ENCODE data around the gene GNA12.

GNA12 gene

DNA sequence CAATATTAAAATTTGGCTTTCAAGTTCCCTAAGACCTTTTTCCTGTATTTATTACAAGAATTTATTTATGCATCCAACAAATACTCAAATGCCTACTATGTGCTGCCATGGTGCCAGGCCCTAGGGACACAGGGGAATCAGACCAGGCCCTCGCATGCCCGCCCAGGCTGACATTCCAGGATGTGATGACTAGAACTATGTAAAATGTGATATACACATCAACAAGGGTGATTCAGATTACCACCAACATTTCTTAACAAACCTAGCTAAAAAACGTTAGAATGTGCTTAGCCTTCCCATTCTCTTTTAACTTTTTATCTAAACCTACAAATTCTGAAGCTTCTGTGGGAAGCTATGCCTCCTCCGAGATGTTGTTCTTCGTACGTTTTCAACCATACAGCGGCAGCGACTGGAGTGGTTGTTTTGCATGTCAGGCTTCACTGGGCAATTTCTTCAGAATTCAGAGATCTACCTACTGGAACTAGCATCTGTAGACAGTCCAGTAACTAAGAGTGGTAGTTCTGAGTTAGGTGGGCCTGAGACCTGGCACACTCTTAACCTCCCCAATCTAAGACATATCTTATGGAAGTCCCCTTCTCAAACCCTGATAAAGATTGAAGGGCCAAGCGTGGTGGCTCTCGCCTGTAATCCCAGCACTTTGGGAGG lies 22.1 kb downstream of the GNA12 start:
- Histone ChIP-seq H2AFZ (ENCODE audit: low read length) (no peak overlapping the region), H2BK12ac (ENCODE audit: low read length) (no peak overlapping the region), H3K18ac (ENCODE audit: low read length) (no peak overlapping the region), H3K79me1 (ENCODE audit: low read depth, low read length) (peaks cover 6% of the 10 kb centered on the region), H3K4me3 (ENCODE audit: low read length in 2 of 2) (no peak overlapping the region), H2BK5ac (ENCODE audit: low read length) (no peak overlapping the region), H3K9ac (ENCODE audit: low read depth, low read length, poor library complexity) (no peak overlapping the region), H3K36me3 (replicated peaks in 1 of 2; ENCODE audit: control insufficient read depth in 2 of 2, insufficient read depth in 2 of 2, low read length in 2 of 2) (peaks cover 0 to 11% of the 10 kb centered on the region in 2 donors), H3K23ac (ENCODE audit: low read depth, low read length, poor library complexity) (no peak overlapping the region), H3K4me2 (ENCODE audit: insufficient read depth, low read length, poor library complexity, severe bottlenecking) (no peak overlapping the region), H2BK120ac (ENCODE audit: low read depth, low read length) (no peak overlapping the region), H2AK5ac (ENCODE audit: low read depth, low read length) (no peak overlapping the region), H4K8ac (ENCODE audit: low read depth, low read length) (no peak overlapping the region), H4K91ac (ENCODE audit: low read depth, low read length, poor library complexity) (no peak overlapping the region), H3K27me3 (ENCODE audit: control insufficient read depth in 3 of 3, insufficient read depth in 3 of 3, low read depth in 1 of 3, low read length in 3 of 3) (no peaks in the 10 kb centered on the region), H2BK15ac (ENCODE audit: low read length) (no peak overlapping the region), H3K27ac (replicated peaks; ENCODE audit: low read length) (no peak overlapping the region), H3K4me1 (ENCODE audit: control insufficient read depth in 2 of 2, insufficient read depth in 1 of 2, low read depth in 1 of 2, low read length in 2 of 2) (peaks cover 21 to 33% of the 10 kb centered on the region in 2 donors), H3K9me3 (replicated peaks in 1 of 2; ENCODE audit: control insufficient read depth in 2 of 2, insufficient read depth in 1 of 2, low read depth in 1 of 2, low read length in 2 of 2) (peaks cover 0 to 8% of the 10 kb centered on the region in 2 donors), H3K4ac (ENCODE audit: low read length) (no peak overlapping the region), H3K14ac (ENCODE audit: low read length) (no peak overlapping the region)
- DNase-seq (ENCODE audit: low spot score) = no peak
- WGBS, 2 donors (ENCODE audit: extremely low coverage in 2 of 2, insufficient read length in 2 of 2, insufficient replicate concordance in 1 of 2) = no CpG with 5 or more reads among the region's 10 CpGs

DNA sequence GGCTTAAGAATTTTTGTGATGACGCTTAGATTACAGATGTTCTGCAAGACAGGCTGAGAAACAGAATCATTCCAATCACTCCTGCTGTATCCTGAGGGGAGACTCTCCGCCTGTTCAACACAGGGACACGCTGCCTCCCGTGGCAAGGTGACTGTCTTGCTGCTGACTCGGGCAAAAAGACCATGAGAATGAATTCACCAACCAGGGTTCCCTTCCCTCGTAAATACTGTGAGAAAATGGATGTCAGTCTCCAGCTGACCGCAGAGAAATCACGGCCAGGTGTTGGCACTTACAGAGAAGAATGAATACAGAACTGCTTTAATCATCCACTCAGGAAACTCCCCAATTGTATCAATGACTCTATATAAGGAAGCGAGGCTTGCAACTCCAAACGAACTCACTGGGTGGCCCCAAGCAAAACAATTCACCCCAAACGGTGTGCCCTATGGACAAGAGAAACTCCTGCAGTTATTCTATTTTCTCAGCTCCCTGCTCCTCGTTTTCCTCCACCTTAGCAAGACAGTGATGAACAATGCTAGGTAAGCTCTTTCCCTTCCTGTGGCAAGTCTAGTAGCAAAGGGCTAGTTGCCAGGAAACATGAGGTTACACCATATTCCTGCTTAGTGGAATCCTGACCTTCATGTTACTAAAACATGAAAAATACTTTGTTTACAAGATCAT lies 22.8 kb downstream of the GNA12 start:
- Histone ChIP-seq H3K27me3 (ENCODE audit: control insufficient read depth in 3 of 3, insufficient read depth in 3 of 3, low read depth in 1 of 3, low read length in 3 of 3) (no peaks in the 10 kb centered on the region), H3K14ac (ENCODE audit: low read length) (no peak overlapping the region), H3K4me2 (ENCODE audit: insufficient read depth, low read length, poor library complexity, severe bottlenecking) (no peak overlapping the region), H2AFZ (ENCODE audit: low read length) (no peak overlapping the region), H2BK120ac (ENCODE audit: low read depth, low read length) (no peak overlapping the region), H3K4me3 (ENCODE audit: low read length in 2 of 2) (no peak overlapping the region), H2BK5ac (ENCODE audit: low read length) (no peak overlapping the region), H3K79me1 (ENCODE audit: low read depth, low read length) (peaks cover 6% of the 10 kb centered on the region), H2BK15ac (ENCODE audit: low read length) (no peak overlapping the region), H3K4me1 (ENCODE audit: control insufficient read depth in 2 of 2, insufficient read depth in 1 of 2, low read depth in 1 of 2, low read length in 2 of 2) (peaks cover 21 to 33% of the 10 kb centered on the region in 2 donors), H4K8ac (ENCODE audit: low read depth, low read length) (no peak overlapping the region), H3K9me3 (replicated peaks in 1 of 2; ENCODE audit: control insufficient read depth in 2 of 2, insufficient read depth in 1 of 2, low read depth in 1 of 2, low read length in 2 of 2) (peaks cover 0 to 3% of the 10 kb centered on the region in 2 donors), H4K91ac (ENCODE audit: low read depth, low read length, poor library complexity) (no peak overlapping the region), H3K4ac (ENCODE audit: low read length) (no peak overlapping the region), H3K27ac (replicated peaks; ENCODE audit: low read length) (no peak overlapping the region), H3K23ac (ENCODE audit: low read depth, low read length, poor library complexity) (no peak overlapping the region), H2AK5ac (ENCODE audit: low read depth, low read length) (no peak overlapping the region), H3K36me3 (replicated peaks in 1 of 2; ENCODE audit: control insufficient read depth in 2 of 2, insufficient read depth in 2 of 2, low read length in 2 of 2) (peaks cover 0 to 5% of the 10 kb centered on the region in 2 donors), H3K9ac (ENCODE audit: low read depth, low read length, poor library complexity) (no peak overlapping the region), H3K18ac (ENCODE audit: low read length) (no peak overlapping the region), H2BK12ac (ENCODE audit: low read length) (no peak overlapping the region)
- no peak for DNase-seq (ENCODE audit: low spot score)
- no CpG with 5 or more reads among the region's 12 CpGs for WGBS, 2 donors (ENCODE audit: extremely low coverage in 2 of 2, insufficient read length in 2 of 2, insufficient replicate concordance in 1 of 2)

DNA sequence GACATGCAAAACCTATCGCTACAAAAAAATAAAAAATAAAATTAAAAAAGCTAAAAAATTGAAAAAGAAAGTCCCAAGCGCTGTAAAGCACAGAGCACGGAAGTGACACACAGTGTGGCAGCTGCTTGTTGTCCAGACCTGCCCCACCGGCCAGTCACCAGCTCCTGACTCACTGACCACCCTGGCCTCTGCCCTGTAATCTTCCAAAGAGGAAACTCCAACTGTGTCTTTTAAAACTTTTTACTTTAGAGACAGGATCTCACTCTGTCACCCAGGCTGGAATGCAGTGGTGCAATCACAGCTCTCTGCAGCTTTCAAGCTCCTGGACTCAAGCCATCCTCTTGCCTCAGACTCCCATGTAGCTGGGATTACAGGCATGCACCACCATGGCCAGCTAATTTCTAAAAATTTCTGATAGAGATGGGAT lies 23.6 kb downstream of the GNA12 start:
- H3K14ac ChIP-seq (ENCODE audit: low read length) = no peak overlapping the region
- H3K9ac ChIP-seq (ENCODE audit: low read depth, low read length, poor library complexity) = no peak overlapping the region
- no peak overlapping the region for H4K91ac ChIP-seq (ENCODE audit: low read depth, low read length, poor library complexity)
- no peak overlapping the region for H3K18ac ChIP-seq (ENCODE audit: low read length)
- H3K27me3 ChIP-seq (ENCODE audit: control insufficient read depth in 3 of 3, insufficient read depth in 3 of 3, low read depth in 1 of 3, low read length in 3 of 3) = no peaks in the 10 kb centered on the region
- H3K4ac ChIP-seq (ENCODE audit: low read length) = no peak overlapping the region
- no peak for DNase-seq (ENCODE audit: low spot score)
- no CpG with 5 or more reads among the region's 4 CpGs for WGBS, 2 donors (ENCODE audit: extremely low coverage in 2 of 2, insufficient read length in 2 of 2, insufficient replicate concordance in 1 of 2)
- H3K9me3 ChIP-seq (replicated peaks in 1 of 2; ENCODE audit: control insufficient read depth in 2 of 2, insufficient read depth in 1 of 2, low read depth in 1 of 2, low read length in 2 of 2) = peaks cover 0 to 5% of the 10 kb centered on the region in 2 donors
- no peak overlapping the region for H2BK5ac ChIP-seq (ENCODE audit: low read length)
- no peak overlapping the region for H2BK15ac ChIP-seq (ENCODE audit: low read length)
- H3K36me3 ChIP-seq (replicated peaks in 1 of 2; ENCODE audit: control insufficient read depth in 2 of 2, insufficient read depth in 2 of 2, low read length in 2 of 2) = peaks cover 0 to 4% of the 10 kb centered on the region in 2 donors
- H3K27ac ChIP-seq (replicated peaks; ENCODE audit: low read length) = no peak overlapping the region
- H3K23ac ChIP-seq (ENCODE audit: low read depth, low read length, poor library complexity) = no peak overlapping the region
- H4K8ac ChIP-seq (ENCODE audit: low read depth, low read length) = no peak overlapping the region
- H2BK120ac ChIP-seq (ENCODE audit: low read depth, low read length) = no peak overlapping the region
- H2AK5ac ChIP-seq (ENCODE audit: low read depth, low read length) = no peak overlapping the region
- H3K79me1 ChIP-seq (ENCODE audit: low read depth, low read length) = peaks cover 6% of the 10 kb centered on the region
- H3K4me3 ChIP-seq (ENCODE audit: low read length in 2 of 2) = no peak overlapping the region
- peaks cover 21 to 33% of the 10 kb centered on the region in 2 donors for H3K4me1 ChIP-seq (ENCODE audit: control insufficient read depth in 2 of 2, insufficient read depth in 1 of 2, low read depth in 1 of 2, low read length in 2 of 2)
- H2BK12ac ChIP-seq (ENCODE audit: low read length) = no peak overlapping the region
- H3K4me2 ChIP-seq (ENCODE audit: insufficient read depth, low read length, poor library complexity, severe bottlenecking) = no peak overlapping the region
- no peak overlapping the region for H2AFZ ChIP-seq (ENCODE audit: low read length)

DNA sequence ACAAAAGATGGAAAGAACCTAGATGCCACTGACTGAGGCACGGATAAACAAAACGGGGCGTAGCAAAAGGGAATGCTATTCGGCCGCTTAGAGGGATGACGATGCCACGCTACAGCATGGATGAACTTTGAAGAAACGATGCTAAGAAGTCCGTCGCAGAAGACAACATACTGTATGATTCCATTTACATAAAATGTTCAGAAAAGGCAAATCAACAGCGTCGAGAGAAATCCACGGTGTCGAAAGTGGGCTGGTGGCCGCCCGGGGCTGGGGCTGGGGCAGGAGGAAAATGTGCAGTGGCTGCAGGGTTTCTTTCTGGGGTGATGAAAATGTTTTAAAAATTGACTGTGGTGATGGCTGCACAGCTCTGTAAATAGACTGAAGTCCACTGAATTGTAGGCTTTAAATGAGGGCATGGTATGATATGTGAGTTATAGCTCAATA lies 24.1 kb downstream of the GNA12 start:
- H2AFZ ChIP-seq (ENCODE audit: low read length) = no peak overlapping the region
- H3K4me3 ChIP-seq (ENCODE audit: low read length in 2 of 2) = no peak overlapping the region
- WGBS, 2 donors (ENCODE audit: extremely low coverage in 2 of 2, insufficient read length in 2 of 2, insufficient replicate concordance in 1 of 2) = no CpG with 5 or more reads among the region's 16 CpGs
- no peak overlapping the region for H3K23ac ChIP-seq (ENCODE audit: low read depth, low read length, poor library complexity)
- H3K4me2 ChIP-seq (ENCODE audit: insufficient read depth, low read length, poor library complexity, severe bottlenecking) = no peak overlapping the region
- H3K9ac ChIP-seq (ENCODE audit: low read depth, low read length, poor library complexity) = no peak overlapping the region
- H4K91ac ChIP-seq (ENCODE audit: low read depth, low read length, poor library complexity) = no peak overlapping the region
- H3K4me1 ChIP-seq (ENCODE audit: control insufficient read depth in 2 of 2, insufficient read depth in 1 of 2, low read depth in 1 of 2, low read length in 2 of 2) = peaks cover 18 to 33% of the 10 kb centered on the region in 2 donors
- no peak overlapping the region for H3K14ac ChIP-seq (ENCODE audit: low read length)
- no peak overlapping the region for H2AK5ac ChIP-seq (ENCODE audit: low read depth, low read length)
- H3K9me3 ChIP-seq (replicated peaks in 1 of 2; ENCODE audit: control insufficient read depth in 2 of 2, insufficient read depth in 1 of 2, low read depth in 1 of 2, low read length in 2 of 2) = peaks cover under 1 to 10% of the 10 kb centered on the region in 2 donors
- no peak overlapping the region for H3K18ac ChIP-seq (ENCODE audit: low read length)
- H3K4ac ChIP-seq (ENCODE audit: low read length) = no peak overlapping the region
- H2BK120ac ChIP-seq (ENCODE audit: low read depth, low read length) = no peak overlapping the region
- peaks cover 0 to 4% of the 10 kb centered on the region in 2 donors for H3K36me3 ChIP-seq (replicated peaks in 1 of 2; ENCODE audit: control insufficient read depth in 2 of 2, insufficient read depth in 2 of 2, low read length in 2 of 2)
- DNase-seq (ENCODE audit: low spot score) = no peak
- H3K27me3 ChIP-seq (ENCODE audit: control insufficient read depth in 3 of 3, insufficient read depth in 3 of 3, low read depth in 1 of 3, low read length in 3 of 3) = no peaks in the 10 kb centered on the region
- no peak overlapping the region for H2BK15ac ChIP-seq (ENCODE audit: low read length)
- H2BK5ac ChIP-seq (ENCODE audit: low read length) = no peak overlapping the region
- no peak overlapping the region for H3K27ac ChIP-seq (replicated peaks; ENCODE audit: low read length)
- peaks cover 9% of the 10 kb centered on the region for H3K79me1 ChIP-seq (ENCODE audit: low read depth, low read length)
- H2BK12ac ChIP-seq (ENCODE audit: low read length) = no peak overlapping the region
- H4K8ac ChIP-seq (ENCODE audit: low read depth, low read length) = no peak overlapping the region

All from neuronal stem cell (in vitro differentiated cells).